GM23338 (cell line): ENCODE data around the gene LURAP1L.

ENCODE experiments used
- CREB1 ChIP-seq: fragments of 250-450 bp; sonication (Bioruptor Pico); IDR thresholded peaks from 2 replicates; pipeline ENCODE4 v1.5.0; 2020; ENCODE audit warnings: low read depth, mild to moderate bottlenecking, moderate library complexity
- CTCF ChIP-seq, 2 experiments: fragments of 200-600 bp in 1 of 2; sonication (generic) in 1 of 2; conservative IDR thresholded peaks; 2 replicates each; pipeline versions ENCODE4 v1.5.1 to v1.6.1; 2016 to 2017; ENCODE audit warnings: antibody characterized with exemption in 2 of 2, low read depth in 2 of 2, mild to moderate bottlenecking in 2 of 2, moderate library complexity in 1 of 2
- EZH2 ChIP-seq: fragments of 200-600 bp; sonication (generic); IDR thresholded peaks from one replicate; pipeline ENCODE4 v1.8.0; 2017; ENCODE audit warnings: antibody characterized with exemption, mild to moderate bottlenecking, low read depth; ENCODE audit not compliant: unreplicated experiment
- POLR2AphosphoS5 ChIP-seq: IDR thresholded peaks from 2 replicates; pipeline ENCODE4 v1.6.1; 2016; ENCODE audit warnings: antibody characterized with exemption, low read depth
- ZNF114 ChIP-seq: fragments of 250-450 bp; sonication (Bioruptor Pico); IDR thresholded peaks from 2 replicates; pipeline ENCODE4 v1.5.0; 2020; ENCODE audit warnings: mild to moderate bottlenecking, moderate library complexity
- ZNF331 ChIP-seq: fragments of 250-450 bp; sonication (Bioruptor Pico); IDR thresholded peaks from 2 replicates; pipeline ENCODE4 v1.5.0; 2020; ENCODE audit warnings: low read depth, mild to moderate bottlenecking, moderate library complexity

DNA sequence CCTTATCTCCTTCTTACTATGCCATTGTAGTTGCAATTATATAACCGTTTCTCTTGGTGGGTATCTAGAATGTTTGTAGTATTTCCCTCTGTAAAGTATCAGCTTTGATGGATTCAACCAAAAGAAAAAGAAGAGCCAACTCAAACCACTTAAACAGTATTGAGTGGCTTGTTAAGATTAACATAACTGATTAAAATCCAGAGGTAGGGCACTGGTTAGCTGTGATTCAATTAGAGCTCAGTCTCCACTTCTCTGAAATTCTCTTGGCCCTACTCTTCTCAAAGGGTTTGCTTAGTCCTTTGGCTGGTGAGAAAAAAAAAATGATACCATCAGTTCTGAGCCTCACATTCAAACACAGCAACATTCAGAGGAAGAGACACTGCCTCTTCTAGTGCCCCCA lies 44.6 kb upstream of the LURAP1L start:
- TF ChIP-seq CTCF (conservative IDR thresholded peaks at IDR 0.05; ENCODE audit: low read depth in 2 of 2) (no peak), POLR2AphosphoS5 (no peak), EZH2 (no peak), CREB1 (CRISPR knock-in tag) (no peak), ZNF331 (CRISPR knock-in tag) (no peak), ZNF114 (CRISPR knock-in tag) (no peak)
